Duodenal mucosa (tissue), 2 donors: ENCODE results near the gene PAPOLA.

Experiments used
- H3K27ac ChIP-seq: one replicate; pipeline ENCODE4 v1.7.0; 2013; ENCODE audit warnings: low read depth, low read length
- H3K27me3 ChIP-seq, 2 donors: one replicate each; pipeline ENCODE4 v1.7.0; 2013; ENCODE audit warnings: low read length in 2 of 2, control low read depth in 1 of 2; ENCODE audit not compliant: insufficient read depth in 2 of 2, control insufficient read depth in 1 of 2
- H3K36me3 ChIP-seq, 2 donors: one replicate each; pipeline ENCODE4 v1.7.0; 2013; ENCODE audit warnings: low read length in 2 of 2, control low read depth in 1 of 2; ENCODE audit not compliant: insufficient read depth in 2 of 2, control insufficient read depth in 1 of 2
- H3K4me1 ChIP-seq, 2 donors: one replicate each; pipeline ENCODE4 v1.7.0; 2013; ENCODE audit warnings: low read length in 2 of 2, control low read depth in 1 of 2; ENCODE audit not compliant: insufficient read depth in 2 of 2, control insufficient read depth in 1 of 2
- H3K4me3 ChIP-seq, 2 donors: one replicate each; pipeline ENCODE4 v1.7.0; 2013; ENCODE audit warnings: low read length in 2 of 2, low read depth in 1 of 2
- H3K9ac ChIP-seq, 2 donors: one replicate each; pipeline ENCODE4 v1.7.0; 2013; ENCODE audit warnings: low read length in 2 of 2, low read depth in 1 of 2
- H3K9me3 ChIP-seq, 2 donors: one replicate each; pipeline ENCODE4 v1.7.0; 2013; ENCODE audit warnings: low read length in 2 of 2, control low read depth in 1 of 2; ENCODE audit not compliant: control insufficient read depth in 1 of 2

Gene PAPOLA

DNA sequence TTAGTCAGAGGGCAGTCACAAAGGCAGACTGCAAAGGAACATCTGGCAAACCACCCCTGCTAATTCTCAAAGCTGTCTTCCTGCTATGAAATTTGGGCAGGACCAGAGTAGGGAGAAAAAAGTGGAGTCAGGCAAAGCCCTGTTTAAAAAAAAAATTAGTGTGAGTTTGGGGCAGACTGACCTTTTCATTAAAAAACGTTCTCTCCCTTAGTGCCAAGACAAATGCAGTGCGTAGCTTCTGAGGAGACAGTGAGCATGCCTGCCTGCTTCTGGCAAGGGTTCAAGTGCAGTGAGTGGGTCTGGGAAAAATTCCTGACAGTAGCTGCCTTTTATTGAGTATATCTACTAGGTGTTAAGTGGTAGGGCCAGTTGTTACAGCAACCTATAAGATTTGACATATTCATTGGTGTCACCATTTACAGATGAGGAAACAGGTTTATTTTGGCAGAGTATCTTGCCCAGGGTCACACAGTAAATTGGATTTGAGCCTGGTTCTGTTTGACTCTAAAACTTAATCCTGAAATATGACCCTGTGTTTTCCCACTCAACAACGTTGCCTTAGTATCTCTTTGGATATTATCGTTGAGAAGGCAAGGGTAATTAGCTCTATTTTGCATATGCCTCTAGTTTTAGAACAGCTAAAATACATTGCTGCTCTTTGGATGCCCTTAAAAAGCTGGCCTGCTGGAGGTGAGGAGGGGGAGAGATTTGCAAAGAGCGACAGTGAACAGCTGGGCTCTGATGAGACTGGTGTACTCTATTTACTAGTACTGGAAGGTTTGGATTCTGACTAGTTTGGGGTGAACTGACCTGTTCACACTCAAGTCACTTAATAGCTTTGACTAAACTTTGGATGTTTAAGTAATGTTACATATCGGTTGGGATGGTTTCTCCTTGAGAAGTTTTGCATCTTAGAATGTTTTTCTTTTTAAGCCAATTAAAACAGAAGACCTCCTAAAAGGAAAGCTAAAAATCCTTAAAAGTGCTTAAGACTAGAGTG lies 72.8 kb downstream of the PAPOLA start:
- H3K4me1 ChIP-seq, result no peaks in the 10 kb centered on the region
- no peaks in the 10 kb centered on the region for H3K9me3 ChIP-seq
- no peak overlapping the region for H3K9ac ChIP-seq
- no peaks in the 10 kb centered on the region for H3K27me3 ChIP-seq
- H3K27ac ChIP-seq, result no peak overlapping the region
- H3K36me3 ChIP-seq, result peaks cover 0 to 14% of the 10 kb centered on the region in 2 donors
- H3K4me3 ChIP-seq, result no peak overlapping the region

DNA sequence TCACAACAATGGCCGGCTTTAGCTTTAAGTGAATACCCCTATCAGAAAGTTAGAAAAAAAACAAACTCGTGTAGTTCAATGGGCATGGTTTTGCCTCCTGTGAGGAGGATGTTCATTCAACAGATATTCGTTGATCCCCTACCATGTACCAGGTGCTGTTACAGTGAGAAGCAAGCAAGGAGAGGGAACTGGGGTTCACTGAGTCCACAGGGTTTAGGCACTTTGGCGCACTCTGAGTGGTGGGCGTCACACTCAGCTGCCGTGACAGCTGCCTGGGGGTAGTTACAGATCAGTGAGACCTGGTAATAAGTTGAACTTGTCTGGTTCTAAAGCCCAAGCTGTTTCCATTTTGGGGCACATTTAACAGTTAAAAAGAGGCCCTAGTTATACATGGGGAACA lies 74.2 kb downstream of the PAPOLA start:
- no peak overlapping the region for H3K27ac ChIP-seq

DNA sequence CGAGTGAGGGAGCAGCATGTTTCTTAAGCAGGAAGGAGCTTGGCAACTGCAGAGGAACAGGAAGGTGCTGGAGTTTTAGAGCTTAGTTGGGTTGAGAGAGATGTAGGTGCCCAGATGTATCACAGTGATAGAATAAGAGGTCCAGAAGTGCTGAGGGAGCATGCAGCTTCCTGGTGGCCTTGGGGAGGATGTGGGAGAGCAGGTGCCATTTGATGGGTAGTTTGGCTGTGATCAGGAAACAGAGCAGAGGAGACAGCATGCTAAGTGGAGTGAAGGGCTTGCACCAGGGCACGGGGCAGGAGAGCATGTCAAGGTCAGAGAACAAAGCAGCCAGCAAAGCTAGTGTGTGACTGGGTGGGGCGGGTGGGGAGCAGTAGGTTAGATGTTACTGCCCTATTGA lies 74.8 kb downstream of the PAPOLA start:
- Histone ChIP-seq H3K9me3 (no peaks in the 10 kb centered on the region), H3K9ac (no peak overlapping the region), H3K4me3 (no peak overlapping the region), H3K27ac (no peak overlapping the region), H3K36me3 (peaks cover 0 to 6% of the 10 kb centered on the region in 2 donors), H3K27me3 (no peaks in the 10 kb centered on the region), H3K4me1 (peaks cover 0 to under 1% of the 10 kb centered on the region in 2 donors)

More for the DNA sequence above, 74.2 kb downstream of the PAPOLA start:
- Histone ChIP-seq H3K9me3 (no peaks in the 10 kb centered on the region), H3K4me3 (no peak overlapping the region), H3K36me3 (peaks cover 0 to 9% of the 10 kb centered on the region in 2 donors), H3K4me1 (no peaks in the 10 kb centered on the region), H3K27me3 (no peaks in the 10 kb centered on the region), H3K9ac (no peak overlapping the region)

DNA sequence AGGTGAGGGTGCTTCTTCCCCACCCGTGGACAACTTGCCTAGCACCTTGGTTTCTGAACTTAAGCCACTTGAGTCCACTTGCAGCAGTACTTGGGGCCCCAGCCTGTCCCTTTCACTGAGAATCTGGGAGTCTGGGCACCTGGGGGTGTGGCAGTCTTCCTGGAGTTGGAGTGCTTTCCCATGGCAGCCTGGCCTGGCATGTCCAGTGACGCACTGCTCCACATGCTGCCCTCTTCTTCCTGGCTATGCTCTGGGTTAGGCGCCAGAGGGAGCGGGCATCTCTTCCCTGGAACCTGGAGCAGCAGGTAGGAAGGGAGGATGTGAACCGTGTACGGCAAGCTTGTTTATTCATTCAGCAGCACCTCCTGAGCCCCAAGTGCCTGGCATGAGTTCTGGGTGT lies 76.4 kb downstream of the PAPOLA start:
- H3K27me3 ChIP-seq, result peaks cover 0 to 5% of the 10 kb centered on the region in 2 donors
- no peaks in the 10 kb centered on the region for H3K36me3 ChIP-seq
- H3K4me1 ChIP-seq, result peaks cover 0 to 3% of the 10 kb centered on the region in 2 donors
- no peaks in the 10 kb centered on the region for H3K9me3 ChIP-seq
- no peak overlapping the region for H3K27ac ChIP-seq
- H3K4me3 ChIP-seq, result no peak overlapping the region
- H3K9ac ChIP-seq, result no peak overlapping the region

- Histone ChIP-seq H3K9ac (no peak overlapping the region), H3K36me3 (no peaks in the 10 kb centered on the region), H3K9me3 (no peaks in the 10 kb centered on the region), H3K4me3 (no peak overlapping the region), H3K27me3 (peaks cover 5 to 10% of the 10 kb centered on the region in 2 donors), H3K27ac (no peak overlapping the region), H3K4me1 (peaks cover 0 to 3% of the 10 kb centered on the region in 2 donors)
Observed at GRCh38 chr14:96579358-96579757, 77.2 kb downstream of the PAPOLA start.

GRCh38 chr14:96579855-96580254 lies 77.7 kb downstream of the PAPOLA start:
- H3K36me3 ChIP-seq, result no peaks in the 10 kb centered on the region
- no peak overlapping the region for H3K27ac ChIP-seq
- no peak overlapping the region for H3K4me3 ChIP-seq
- H3K27me3 ChIP-seq, result peaks cover 5 to 15% of the 10 kb centered on the region in 2 donors
- H3K9ac ChIP-seq, result no peak overlapping the region
- no peaks in the 10 kb centered on the region for H3K9me3 ChIP-seq
- H3K4me1 ChIP-seq, result peaks cover 0 to 3% of the 10 kb centered on the region in 2 donors

DNA sequence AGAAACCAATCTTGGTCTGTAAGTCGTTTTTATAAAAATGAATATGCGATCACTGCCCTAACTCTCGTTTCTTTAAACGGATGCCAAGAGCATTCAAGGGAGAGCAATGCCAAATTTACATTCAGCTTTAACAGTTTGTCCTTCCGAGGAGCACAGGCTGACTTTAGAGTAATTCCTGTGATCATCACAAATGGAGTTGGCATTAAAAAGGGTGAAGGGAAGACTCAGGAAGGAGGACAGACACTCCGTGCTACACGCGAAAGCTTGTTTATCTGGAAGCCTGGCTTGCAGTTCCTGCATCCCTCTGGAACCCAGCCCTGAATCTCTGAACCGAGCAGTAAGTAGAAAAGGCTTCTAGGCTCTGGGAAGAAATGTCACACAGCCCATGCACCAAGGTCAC lies 78.4 kb downstream of the PAPOLA start:
- no peaks in the 10 kb centered on the region for H3K9me3 ChIP-seq
- H3K27ac ChIP-seq, result no peak overlapping the region
- no peak overlapping the region for H3K9ac ChIP-seq
- H3K4me1 ChIP-seq, result peaks cover 0 to 3% of the 10 kb centered on the region in 2 donors
- no peaks in the 10 kb centered on the region for H3K36me3 ChIP-seq
- H3K4me3 ChIP-seq, result no peak overlapping the region
- peaks cover 6 to 17% of the 10 kb centered on the region in 2 donors for H3K27me3 ChIP-seq

GRCh38 chr14:96581026-96581425 lies 78.8 kb downstream of the PAPOLA start:
- Histone ChIP-seq H3K9ac (no peak overlapping the region), H3K27me3 (peaks cover 10 to 17% of the 10 kb centered on the region in 2 donors), H3K9me3 (no peaks in the 10 kb centered on the region), H3K4me1 (peaks cover 0 to 3% of the 10 kb centered on the region in 2 donors), H3K36me3 (no peaks in the 10 kb centered on the region), H3K4me3 (no peak overlapping the region), H3K27ac (no peak overlapping the region)

DNA sequence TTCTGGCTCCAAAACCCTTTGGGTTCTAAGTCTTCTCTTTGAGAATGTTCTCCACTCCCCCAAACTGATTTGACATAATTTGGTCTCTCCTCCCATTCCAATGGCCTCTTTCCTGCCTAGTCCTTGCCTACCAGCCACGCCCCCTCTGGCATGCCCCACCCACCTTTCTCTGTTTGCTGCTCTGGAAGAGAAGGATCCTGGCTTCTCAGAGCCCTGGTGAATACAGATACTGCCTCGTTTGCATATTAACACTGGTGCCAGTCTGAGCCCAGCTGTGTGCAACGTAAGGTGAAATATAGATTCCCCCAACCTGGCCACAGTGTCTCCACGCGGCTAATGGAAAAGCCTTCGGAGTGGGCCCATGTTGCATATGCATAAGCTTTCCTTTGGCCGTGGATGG lies 79.7 kb downstream of the PAPOLA start:
- Histone ChIP-seq H3K27ac (no peak overlapping the region), H3K9me3 (no peaks in the 10 kb centered on the region), H3K4me1 (peaks cover 0 to 3% of the 10 kb centered on the region in 2 donors), H3K36me3 (no peaks in the 10 kb centered on the region), H3K4me3 (no peak overlapping the region), H3K27me3 (peaks cover 13 to 20% of the 10 kb centered on the region in 2 donors), H3K9ac (no peak overlapping the region)

DNA sequence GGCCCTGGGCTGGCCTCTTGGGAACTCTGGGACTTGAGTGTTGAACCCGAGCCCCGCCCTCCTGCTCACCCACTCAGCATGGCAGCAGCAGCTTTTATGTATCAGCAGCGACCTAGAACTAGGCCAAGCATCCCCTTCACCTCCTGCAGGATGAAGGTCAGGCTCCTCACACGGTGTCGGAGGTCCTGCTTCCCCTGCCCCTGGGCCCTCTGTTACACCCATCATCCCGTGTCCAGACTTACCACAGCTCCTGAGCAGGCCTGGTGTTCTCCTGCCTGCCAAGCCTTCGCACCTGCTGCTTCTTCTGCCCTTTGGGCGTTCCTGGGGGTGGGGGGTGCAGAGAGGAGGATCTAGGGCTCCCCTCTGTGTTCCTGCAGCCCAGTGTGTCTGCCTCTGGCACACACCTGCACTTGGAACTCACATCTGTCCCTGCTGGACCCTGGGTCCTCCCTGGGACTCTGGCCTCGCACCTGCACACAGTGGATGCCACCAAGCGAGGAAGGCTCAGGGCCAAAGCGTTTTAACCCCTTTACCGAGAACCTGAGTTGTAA lies 80.3 kb downstream of the PAPOLA start:
- peaks cover 13 to 22% of the 10 kb centered on the region in 2 donors for H3K27me3 ChIP-seq
- no peak overlapping the region for H3K27ac ChIP-seq
- no peak overlapping the region for H3K4me3 ChIP-seq
- no peak overlapping the region for H3K9ac ChIP-seq
- H3K4me1 ChIP-seq, result peaks cover 0 to 3% of the 10 kb centered on the region in 2 donors
- no peaks in the 10 kb centered on the region for H3K36me3 ChIP-seq
- no peaks in the 10 kb centered on the region for H3K9me3 ChIP-seq
